ENCODE results near the gene VIPR2.

Gene VIPR2

DNA sequence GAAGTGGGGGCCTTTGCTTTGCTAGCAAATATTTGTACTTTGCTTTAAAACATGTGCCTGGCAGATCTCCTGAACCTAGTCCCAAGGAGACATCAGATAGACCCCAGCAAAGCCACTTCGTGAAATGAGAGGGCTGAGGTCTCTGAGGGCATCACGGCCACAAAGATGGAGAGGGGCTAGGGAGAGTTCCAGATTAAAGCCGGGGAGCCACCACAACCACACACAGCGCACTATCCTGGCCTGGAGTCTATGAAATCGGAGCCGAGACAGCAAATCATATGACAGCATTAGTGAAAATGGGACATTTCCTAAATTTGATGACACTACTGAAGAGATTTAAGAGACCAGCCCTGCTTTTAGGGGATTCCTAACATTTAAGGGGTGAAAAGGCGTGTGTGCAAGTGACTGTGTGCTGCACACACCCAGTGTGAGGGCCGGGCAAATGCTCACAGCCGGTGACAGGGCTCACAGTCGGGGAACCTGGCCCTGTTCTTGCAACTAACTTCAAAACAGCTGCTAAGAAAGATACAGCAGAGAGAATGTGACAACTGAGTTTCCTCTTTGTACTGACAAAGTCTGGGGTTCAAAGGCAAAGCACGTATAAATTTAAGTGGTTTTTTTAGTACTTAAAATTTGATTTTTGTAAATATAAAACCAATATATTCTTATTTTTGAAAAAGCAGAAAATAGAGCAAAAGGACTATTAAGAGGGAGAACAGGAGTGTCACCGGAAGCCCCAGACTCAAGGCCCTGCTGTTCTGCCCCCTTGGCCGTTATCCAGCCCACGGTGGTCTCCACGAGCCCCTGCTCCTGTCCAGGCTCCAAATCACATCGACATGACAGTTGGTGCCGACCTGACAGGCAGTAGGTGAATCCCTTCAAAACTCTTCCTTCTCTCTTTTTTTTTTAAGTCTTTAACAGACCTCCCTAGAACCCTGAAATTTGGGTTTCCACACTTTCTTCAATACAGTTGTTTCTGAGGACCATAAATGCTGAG, 49.5 kb downstream of the VIPR2 start:
- H3K4me3 ChIP-seq (replicated peaks; ENCODE audit: low read depth, low read length), result no peak overlapping the region
- TF ChIP-seq, protein P1, sequence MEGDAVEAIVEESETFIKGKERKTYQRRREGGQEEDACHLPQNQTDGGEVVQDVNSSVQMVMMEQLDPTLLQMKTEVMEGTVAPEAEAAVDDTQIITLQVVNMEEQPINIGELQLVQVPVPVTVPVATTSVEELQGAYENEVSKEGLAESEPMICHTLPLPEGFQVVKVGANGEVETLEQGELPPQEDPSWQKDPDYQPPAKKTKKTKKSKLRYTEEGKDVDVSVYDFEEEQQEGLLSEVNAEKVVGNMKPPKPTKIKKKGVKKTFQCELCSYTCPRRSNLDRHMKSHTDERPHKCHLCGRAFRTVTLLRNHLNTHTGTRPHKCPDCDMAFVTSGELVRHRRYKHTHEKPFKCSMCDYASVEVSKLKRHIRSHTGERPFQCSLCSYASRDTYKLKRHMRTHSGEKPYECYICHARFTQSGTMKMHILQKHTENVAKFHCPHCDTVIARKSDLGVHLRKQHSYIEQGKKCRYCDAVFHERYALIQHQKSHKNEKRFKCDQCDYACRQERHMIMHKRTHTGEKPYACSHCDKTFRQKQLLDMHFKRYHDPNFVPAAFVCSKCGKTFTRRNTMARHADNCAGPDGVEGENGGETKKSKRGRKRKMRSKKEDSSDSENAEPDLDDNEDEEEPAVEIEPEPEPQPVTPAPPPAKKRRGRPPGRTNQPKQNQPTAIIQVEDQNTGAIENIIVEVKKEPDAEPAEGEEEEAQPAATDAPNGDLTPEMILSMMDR (IDR thresholded peaks at IDR 0.05; ENCODE audit: low read length, missing control alignments), result no peak

DNA sequence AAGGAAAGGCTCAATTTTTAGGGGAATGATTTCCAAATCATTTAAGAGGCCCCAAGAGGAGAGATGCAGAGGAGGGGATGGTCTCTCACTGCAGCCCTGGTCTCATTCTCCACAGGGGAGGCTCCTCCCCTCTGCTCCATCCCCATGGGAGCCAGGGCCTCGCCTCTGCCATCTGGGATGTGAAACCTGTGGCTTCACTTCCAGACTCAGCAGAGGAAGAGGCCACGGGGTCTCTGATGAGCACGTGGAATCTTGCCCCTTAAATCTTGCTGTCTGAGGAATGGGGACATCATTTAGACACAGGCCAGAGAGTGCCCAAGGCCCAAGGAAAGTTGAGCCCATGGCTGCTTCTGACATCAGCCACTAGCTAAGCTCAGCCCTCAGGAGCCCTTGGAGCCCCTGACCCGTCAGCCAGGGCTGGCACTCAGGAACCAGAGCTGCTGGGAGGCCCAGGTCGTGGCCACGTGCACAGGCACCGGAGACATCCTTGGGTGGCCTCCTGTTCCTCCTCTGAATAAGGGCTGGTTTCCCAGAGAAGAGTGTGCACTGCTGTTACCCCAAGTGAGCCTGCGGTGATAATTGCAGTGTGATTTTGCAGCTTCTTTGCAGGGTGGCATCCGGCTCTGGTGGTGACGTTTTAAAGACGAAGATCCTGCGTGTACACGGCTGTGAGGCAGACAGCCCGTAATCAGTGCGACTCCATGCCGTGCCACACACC, 50.5 kb downstream of the VIPR2 start:
- DNase-seq (ENCODE audit: low read depth), result no peak

More for the DNA sequence above, 49.5 kb downstream of the VIPR2 start:
- no peak for DNase-seq (ENCODE audit: low read depth)

DNA sequence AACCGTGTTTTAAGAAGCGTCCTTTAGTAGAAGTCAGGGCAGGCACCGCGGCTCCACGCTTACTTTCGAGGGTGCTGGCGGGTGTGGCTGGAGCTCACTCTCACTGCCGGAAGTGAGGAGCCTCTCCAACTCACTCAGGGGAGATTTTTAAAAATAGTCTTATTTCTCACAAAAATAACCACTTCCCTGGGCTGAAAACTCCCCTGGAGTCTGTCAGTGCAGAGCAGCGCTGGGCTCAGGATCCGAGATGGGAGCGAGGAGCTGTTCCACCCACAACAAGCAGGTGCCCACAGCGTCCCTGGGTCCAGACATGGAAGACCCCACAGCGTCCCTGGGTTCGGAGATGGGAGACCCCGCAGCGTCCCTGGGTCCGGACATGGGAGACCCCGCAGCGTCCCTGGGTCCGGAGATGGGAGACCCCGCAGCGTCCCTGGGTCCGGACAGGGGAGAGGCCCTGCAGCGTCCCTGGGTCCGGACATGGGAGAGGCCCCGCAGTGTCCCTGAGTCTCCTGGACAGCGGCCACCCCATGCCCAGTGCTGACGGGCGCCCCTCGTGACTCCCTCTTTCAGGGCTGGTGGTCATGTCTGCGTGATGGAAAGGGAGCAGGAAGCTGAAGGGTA, 51.2 kb downstream of the VIPR2 start:
- H3K4me3 ChIP-seq (replicated peaks; ENCODE audit: low read depth, low read length), result no peak overlapping the region
- DNase-seq (ENCODE audit: low read depth), result no peak
- TF ChIP-seq, protein P1 (IDR thresholded peaks at IDR 0.05; ENCODE audit: low read length, missing control alignments), result no peak

More for the DNA sequence above, 50.5 kb downstream of the VIPR2 start:
- no peak overlapping the region for H3K4me3 ChIP-seq (replicated peaks; ENCODE audit: low read depth, low read length)
- TF ChIP-seq, protein P1 (IDR thresholded peaks at IDR 0.05; ENCODE audit: low read length, missing control alignments), result no peak

DNA sequence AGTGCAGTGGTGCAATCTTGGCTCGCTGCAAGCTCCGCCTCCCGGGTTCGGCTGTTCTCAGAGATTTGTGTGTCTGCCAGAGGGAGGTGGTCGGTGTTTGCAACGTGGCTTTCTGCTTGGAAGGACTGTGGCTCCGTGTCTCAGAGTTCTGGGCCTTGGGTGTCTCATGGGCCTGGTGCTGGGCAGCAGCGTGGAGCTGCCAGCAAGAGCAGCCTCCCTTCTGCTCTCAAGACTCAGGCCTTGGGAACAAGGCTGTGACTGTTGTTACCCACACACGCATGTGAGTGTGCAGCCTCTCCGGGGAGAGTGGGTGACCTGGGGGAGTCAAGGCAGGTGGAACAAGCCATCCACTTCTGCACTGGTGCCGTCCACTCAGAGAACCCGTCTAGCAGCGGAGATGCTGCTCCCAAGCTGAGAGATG, 52.0 kb downstream of the VIPR2 start:
- DNase-seq (ENCODE audit: low read depth), result no peak
- TF ChIP-seq, protein P1 (IDR thresholded peaks at IDR 0.05; ENCODE audit: low read length, missing control alignments), result no peak
- H3K4me3 ChIP-seq (replicated peaks; ENCODE audit: low read depth, low read length), result no peak overlapping the region

DNA sequence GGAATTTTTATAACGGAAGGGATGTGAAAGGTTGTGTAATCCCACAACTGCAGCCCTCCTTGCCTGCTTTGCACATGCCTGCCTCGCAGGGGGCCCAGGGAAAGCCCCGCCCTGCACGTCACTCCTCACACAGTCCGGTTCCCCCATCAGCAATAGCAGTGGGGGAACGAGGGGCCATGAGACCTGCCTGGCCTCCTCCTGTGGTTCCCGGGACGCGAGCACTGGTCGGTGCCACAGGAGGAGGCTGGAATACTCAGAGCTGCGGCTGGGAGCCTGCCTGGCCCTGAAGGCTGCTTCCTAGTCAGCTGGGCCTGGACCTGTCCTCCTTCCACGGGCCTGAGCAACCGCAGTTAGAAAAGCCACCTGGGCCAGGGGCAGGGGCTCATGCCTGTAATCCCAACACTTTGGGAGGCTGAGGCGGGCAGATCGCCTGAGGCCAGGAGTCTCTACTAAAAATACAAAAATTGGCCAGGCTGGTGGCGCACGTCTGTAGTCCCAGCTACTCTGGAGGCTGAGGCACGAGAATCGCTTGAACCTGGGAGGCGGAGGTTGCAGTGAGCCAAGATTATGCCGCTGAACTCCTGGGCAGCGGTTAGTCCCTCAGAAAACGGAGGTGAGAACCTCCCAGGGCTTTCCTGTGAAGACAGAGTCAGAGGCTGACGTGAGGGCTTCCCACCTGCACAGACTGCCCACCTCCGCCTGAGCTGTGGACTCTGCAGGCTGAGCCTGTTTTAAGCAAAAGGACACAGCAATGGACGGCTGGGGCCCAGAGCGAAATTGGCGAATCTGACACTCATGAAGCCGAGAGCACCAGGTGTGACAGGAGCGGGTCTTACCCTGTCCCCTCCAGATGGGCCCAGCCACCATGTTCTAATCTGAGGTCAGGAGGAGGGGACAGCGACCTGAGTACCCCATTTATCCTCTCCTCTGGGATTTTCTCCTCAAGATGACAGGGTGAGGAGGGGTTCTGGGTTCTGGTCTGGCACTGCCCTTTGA, 52.9 kb downstream of the VIPR2 start:
- H3K4me3 ChIP-seq (replicated peaks; ENCODE audit: low read depth, low read length), result no peak overlapping the region
- DNase-seq (ENCODE audit: low read depth), result no peak
- TF ChIP-seq, protein P1 (IDR thresholded peaks at IDR 0.05; ENCODE audit: low read length, missing control alignments), result no peak

DNA sequence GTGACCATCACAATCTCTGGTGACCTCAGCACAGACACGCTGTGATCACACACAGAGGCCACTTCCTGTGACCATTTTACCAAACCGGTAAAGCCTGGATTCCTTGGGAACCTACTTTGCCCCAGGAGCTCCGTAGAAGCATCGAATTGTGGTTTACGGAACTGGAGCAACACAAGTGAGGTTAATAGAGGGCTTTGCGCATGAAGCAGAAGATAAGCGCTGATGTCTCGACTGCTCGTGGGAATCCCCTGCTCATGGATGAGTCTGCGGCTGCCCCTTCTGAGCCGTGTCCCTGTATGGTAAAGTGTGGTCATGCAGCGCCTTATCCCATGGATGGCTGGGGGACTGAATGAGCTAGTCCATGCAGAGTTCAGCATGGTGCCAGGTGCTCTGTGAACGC, 53.6 kb downstream of the VIPR2 start:
- DNase-seq (ENCODE audit: low read depth), result no peak
- no peak overlapping the region for H3K4me3 ChIP-seq (replicated peaks; ENCODE audit: low read depth, low read length)
- TF ChIP-seq, protein P1 (IDR thresholded peaks at IDR 0.05; ENCODE audit: low read length, missing control alignments), result no peak

All from fibroblast of pulmonary artery (primary cell).